Keratinocyte (primary cell): ENCODE data around the gene ARFRP1.

Experiments used
- EZH2 ChIP-seq: IDR thresholded peaks from one replicate; pipeline ENCODE4 v1.6.1; 2012; ENCODE audit warnings: inconsistent platforms, mild to moderate bottlenecking, low read length, moderate library complexity
- TF ChIP-seq, protein P1 (sequence below), 3 experiments: IDR thresholded peaks in 1 of 3; conservative IDR thresholded peaks in 1 of 3; optimal IDR thresholded peaks in 1 of 3; 2 replicates in 2 of 3; 3 replicates in 1 of 3; pipeline versions ENCODE3 to v1.5.1; 2011; ENCODE audit warnings: low read length in 3 of 3, mild to moderate bottlenecking in 3 of 3, moderate library complexity in 2 of 3, control low read depth in 1 of 3, inconsistent platforms in 1 of 3; ENCODE audit not compliant: insufficient read depth in 2 of 3; ENCODE audit errors: extremely low read depth in 1 of 3

DNA sequence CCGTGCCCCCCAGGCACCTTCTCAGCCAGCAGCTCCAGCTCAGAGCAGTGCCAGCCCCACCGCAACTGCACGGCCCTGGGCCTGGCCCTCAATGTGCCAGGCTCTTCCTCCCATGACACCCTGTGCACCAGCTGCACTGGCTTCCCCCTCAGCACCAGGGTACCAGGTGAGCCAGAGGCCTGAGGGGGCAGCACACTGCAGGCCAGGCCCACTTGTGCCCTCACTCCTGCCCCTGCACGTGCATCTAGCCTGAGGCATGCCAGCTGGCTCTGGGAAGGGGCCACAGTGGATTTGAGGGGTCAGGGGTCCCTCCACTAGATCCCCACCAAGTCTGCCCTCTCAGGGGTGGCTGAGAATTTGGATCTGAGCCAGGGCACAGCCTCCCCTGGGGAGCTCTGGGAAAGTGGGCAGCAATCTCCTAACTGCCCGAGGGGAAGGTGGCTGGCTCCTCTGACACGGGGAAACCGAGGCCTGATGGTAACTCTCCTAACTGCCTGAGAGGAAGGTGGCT is 10.4 kb downstream of the ARFRP1 start:
- TF ChIP-seq, protein P1, sequence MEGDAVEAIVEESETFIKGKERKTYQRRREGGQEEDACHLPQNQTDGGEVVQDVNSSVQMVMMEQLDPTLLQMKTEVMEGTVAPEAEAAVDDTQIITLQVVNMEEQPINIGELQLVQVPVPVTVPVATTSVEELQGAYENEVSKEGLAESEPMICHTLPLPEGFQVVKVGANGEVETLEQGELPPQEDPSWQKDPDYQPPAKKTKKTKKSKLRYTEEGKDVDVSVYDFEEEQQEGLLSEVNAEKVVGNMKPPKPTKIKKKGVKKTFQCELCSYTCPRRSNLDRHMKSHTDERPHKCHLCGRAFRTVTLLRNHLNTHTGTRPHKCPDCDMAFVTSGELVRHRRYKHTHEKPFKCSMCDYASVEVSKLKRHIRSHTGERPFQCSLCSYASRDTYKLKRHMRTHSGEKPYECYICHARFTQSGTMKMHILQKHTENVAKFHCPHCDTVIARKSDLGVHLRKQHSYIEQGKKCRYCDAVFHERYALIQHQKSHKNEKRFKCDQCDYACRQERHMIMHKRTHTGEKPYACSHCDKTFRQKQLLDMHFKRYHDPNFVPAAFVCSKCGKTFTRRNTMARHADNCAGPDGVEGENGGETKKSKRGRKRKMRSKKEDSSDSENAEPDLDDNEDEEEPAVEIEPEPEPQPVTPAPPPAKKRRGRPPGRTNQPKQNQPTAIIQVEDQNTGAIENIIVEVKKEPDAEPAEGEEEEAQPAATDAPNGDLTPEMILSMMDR (optimal IDR thresholded peaks at IDR 0.05 in 1 of 3, IDR thresholded peaks at IDR 0.05 in 1 of 3, conservative IDR thresholded peaks at IDR 0.05 in 1 of 3; ENCODE audit: extremely low read depth in 1 of 3, insufficient read depth in 2 of 3, low read length in 3 of 3): no peak
- no peak for TF ChIP-seq EZH2
